GM19455 (cell line): ENCODE results near the gene TNFRSF13B.
"Not testable (repeated sequence)": the region's sequence is repeated elsewhere in the genome, so short reads cannot be mapped to it uniquely, and the experiment has no call there.

ENCODE experiments used
- ATAC-seq: cut with Tn5 transposase; IDR thresholded peaks from one replicate; pipeline ENCODE4 v1.9.1; 2021; ENCODE audit not compliant: unreplicated experiment

The TNFRSF13B gene

DNA sequence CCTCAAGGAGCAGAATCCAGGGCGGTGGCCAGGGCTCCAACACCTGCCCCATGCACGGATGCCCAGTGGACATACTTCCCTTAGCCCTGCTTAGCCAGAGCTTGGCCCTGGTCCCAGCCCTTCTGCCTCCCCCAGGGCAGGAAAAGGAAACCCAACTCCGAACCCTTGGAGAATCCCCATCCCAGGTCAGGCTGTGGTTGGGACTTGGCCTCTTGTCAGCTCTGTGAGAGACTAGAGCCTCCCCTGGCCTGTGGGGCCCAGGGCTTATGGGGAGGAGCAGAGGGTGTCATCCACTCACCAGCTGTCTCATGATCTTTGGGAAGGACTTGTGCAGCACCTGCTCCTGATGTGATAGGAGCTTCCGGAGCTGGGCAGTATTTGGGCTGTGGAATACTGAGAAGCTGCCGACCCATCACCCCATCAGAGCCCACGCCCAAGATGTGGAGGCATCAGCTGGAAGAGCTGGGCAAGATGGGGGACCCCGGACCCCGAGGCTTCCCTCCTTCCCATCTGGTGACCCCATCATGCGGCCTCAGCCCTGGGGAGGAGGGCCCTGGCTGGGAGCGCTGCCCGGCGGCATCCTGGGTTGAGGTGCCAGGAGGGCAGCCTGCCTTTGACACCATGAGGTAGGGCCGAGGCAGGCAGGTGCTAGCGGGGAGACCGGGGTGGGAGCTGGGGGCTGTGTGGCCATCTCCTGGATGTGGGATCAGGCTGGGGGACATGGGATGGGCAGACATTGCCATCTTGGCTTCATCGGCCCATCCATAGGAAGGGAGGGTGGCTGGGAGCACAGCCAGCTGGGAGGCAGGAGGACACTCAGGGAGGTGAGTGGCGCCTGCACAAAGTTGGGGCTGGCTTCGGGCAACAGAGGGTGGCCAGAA is 45.1 kb downstream of the TNFRSF13B start:
- ATAC-seq, result no peak

DNA sequence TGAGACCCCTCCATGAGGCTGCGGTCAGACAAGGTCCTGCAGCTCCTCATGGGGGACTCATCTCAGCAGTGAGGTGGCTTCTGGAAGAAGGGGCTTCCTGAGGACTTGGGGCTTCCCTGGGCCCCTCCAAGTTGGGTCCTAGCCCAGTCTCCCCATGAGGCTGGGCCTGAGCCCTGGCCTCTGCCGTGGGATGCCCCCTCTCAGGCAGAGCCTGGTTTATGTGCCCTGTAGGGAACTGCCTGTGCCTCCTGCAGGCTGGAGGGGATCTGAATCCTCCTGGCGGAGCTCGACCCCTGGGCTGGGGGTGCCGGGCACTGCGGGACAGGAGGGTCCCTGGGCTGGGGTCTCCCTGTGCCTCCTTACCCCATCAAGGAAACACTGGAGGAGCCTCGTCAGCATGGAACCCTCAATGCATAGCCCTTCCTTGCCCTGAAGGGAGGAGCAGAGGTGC is 45.8 kb downstream of the TNFRSF13B start:
- no peak for ATAC-seq

GRCh38 chr17:16925461-16926060 is 46.4 kb downstream of the TNFRSF13B start:
- ATAC-seq, result no peak

- ATAC-seq, result no peak
Measured at GRCh38 chr17:16924696-16925440, 47.0 kb downstream of the TNFRSF13B start.

DNA sequence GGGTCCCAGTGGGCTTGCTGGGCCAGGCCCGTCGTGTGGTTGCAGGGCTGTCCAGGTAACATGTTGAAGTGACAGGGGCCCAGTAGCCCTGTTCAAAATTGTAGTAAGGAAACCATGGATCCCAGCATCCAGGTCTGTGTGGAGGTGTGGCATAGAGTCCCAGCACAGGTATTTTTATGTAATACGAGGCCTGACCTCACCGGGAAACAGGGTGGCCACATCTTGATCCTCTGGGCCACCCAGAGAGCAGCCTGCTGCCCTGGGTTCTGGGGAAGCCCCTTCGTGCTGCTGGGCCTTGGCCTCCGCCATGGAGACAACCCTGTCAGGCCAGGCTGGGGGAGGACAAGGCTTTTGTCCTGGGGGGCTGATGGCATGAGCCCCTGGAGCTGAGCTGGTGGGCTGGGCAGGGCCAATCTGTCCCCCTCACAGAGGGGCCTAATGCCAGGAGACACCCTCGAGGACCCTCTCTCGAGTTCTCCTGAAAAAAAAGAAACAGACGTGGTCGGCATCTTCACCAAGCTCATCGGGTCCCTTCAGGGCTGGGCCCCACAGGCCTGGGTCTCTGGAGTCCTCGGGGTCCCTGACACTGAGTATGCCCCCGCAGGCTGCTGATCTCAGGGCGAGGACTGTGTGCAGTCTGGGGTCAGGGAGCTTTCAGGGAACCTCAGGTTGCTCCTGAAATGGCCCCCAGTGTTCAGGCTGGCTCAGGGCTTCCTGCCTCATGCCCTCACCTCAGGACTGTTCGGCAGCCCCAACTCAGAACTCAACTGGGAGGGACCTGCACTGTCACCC is 47.8 kb downstream of the TNFRSF13B start:
- ATAC-seq, result no peak

- no peak for ATAC-seq
Measured at GRCh38 chr17:16923097-16923903, 48.6 kb downstream of the TNFRSF13B start.

DNA sequence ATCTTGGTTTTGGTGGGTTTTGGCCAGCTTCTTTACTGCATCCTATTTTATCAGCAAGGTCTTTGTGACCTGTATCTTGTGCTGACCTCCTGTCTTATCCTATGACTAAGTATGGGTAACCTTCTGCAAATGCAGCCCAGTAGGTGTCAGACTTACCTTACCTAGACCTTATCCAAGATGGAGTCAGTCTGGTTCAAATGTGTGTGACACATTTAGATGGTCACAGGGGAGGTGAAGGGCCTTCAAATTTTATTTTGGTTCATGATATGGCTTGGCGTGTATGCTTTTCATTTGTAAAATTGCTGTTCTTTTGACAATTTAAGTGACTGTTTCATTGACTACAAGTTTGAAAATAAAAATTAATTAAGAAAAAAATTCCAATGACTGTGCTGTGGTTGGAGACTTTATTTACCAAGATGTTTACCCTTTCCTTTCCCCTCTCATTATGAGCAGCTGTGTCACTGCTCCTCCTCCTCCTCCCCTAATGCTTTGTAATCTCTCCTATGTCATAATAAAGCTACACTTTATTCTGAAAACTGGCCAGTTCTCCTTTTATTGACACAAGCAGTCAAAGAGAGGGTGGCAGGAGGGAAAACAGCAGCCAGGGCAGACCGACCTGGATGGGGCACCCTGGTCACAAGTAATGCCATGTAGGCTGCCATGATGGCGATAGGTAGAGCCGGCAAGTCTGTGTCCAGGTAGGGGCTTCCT is 49.4 kb downstream of the TNFRSF13B start:
- no peak for ATAC-seq

DNA sequence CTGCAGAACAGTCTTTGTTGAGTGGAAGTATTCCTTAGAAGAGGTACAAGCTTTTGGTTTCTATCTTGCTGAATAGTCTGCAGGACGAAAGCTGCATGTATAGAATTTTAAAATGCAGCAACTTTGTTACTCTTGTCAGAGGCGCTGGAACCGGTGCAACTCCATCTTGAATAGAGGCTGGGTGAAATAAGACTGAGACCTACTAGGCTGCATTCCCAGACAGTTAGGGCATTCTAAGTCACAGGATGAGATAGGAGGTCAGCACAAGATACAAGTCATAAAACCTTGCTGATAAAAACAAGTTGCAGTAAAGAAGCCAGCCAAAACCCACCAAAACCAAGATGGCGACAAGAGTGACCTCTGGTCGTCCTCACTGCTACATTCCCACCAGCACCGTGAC is 50.5 kb downstream of the TNFRSF13B start:
- ATAC-seq, result not testable (repeated sequence)

DNA sequence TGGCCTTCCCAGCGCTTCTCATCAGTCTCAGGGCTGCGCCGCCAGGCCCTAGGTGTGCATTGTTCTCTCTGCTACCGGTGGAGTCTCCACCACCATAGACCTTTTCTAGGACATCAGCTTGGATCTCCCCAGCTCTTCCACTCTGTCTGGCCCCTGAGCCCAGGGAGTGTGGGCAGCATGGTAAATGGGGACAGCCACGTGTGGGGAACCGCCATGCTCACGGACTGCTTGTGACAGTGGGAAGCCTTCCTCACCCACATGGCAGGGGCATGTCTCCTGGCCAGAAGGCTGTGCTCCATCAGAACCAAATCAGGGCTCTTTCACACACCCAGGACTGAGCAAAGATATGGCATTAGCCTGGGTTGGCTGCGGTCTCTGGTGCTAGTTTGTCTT is 51.3 kb downstream of the TNFRSF13B start:
- no peak for ATAC-seq

GRCh38 chr17:16919663-16920627 is 52.0 kb downstream of the TNFRSF13B start:
- no peak for ATAC-seq

GRCh38 chr17:16918443-16918842 is 53.5 kb downstream of the TNFRSF13B start:
- ATAC-seq, result no peak

GRCh38 chr17:16917671-16918394 is 54.1 kb downstream of the TNFRSF13B start:
- no peak for ATAC-seq

DNA sequence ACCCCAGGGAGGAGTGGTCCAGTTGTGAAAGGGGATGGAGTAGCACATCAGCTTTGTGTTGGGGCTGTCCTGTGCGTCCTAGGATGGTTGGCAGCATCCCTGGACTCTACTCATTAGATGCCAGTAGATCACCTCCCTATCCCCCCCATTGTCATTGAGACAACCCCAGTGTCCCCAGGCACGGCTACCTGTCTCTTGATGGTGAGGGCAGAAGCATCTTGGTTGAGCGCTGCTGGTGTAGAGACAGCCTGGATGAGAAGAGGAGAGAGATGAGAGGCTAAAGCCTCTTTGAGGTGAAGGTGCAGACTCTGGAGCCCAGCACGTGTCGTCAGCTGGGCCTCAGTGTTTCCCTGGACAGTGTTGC is 55.4 kb downstream of the TNFRSF13B start:
- ATAC-seq, result no peak

DNA sequence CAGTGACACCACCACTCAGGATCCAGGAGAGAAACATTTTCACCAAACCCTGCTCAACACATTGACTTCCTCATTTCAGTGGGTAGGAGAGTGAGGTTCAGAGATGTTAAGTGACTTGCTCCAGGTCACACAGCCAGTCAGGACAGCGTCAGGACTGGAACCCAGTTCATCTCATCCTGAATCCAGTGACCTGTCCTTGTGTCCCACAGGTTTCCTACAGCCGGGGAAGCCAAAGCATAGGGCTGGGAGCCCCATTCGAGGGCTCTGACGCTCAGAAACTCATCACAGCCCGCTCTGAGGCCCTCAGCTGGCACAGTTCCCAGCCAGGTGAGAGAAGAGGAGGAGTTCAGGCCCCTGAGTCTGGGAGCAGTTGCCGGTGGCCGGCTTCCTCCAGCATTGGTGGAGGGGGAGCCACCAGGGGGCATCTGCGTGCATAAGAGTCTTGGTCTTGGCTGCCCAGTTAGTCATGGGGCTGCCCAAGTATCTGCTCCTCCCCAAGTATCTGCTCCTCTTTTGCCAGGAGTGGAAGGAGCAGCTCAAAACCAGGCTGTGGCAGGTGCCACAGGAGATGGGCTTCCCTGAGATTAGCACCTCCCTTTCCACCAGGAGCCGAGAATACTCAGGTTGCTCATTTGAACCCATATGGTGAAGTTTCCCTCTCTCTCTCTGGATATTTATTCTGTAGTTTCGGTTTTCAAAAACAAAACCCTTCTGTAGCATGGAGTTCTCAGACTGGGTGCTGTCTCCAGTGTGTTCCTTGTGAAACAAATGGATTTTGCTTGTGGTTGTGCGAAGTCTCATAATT is 56.0 kb downstream of the TNFRSF13B start:
- no peak for ATAC-seq

- no peak for ATAC-seq
Measured at GRCh38 chr17:16913463-16913862, 58.5 kb downstream of the TNFRSF13B start.

- ATAC-seq, result no peak
Measured at GRCh38 chr17:16912021-16912962, 59.6 kb downstream of the TNFRSF13B start.
